HS-5 (cell line): ENCODE data around the gene DDR1.
"Not testable (repeated sequence)": the region's sequence is repeated elsewhere in the genome, so short reads cannot be mapped to it uniquely, and the experiment has no call there.

ENCODE experiments used
- DNase-seq: peaks from one replicate; pipeline ENCODE4 v3.0.0-alpha.2; 2012; ENCODE audit warnings: low read depth

DDR1 gene

DNA sequence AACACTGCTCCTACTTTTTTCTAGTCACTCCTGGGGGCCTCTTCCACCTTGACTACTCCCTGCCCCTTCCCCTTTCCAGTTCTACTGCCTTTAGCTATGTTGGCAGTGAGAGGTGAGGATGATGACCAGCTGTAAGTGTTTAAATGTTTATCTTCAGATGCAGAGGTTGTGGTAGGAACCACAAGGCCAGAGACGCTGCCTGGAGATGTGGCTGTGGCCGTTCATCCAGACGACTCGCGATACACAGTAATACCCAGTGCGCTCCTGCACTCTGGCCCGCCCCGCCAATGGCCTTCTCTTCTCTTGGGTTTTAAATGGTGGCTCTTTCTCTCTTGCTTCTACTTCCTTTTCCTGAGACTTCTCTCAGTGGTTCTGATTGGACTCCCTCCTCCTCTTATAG is 34.4 kb downstream of the DDR1 start:
- DNase-seq = no peak

DNA sequence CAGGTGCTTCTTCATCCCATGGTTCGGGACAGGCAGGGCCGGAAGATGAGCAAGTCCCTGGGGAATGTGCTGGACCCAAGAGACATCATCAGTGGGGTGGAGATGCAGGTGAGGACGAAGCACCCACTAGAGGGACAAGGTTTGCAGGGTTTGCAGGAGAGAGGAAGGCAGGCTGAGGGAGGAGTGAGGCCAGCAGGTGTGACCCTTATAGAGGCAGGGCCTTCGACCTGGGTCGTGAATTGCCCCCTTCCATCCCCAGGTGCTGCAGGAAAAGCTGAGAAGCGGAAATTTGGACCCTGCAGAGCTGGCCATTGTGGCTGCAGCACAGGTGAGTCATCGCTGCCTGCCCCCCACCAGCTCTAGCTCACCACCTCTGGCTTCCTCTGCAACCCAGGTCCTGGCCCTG is 38.1 kb downstream of the DDR1 start:
- no peak for DNase-seq

DNA sequence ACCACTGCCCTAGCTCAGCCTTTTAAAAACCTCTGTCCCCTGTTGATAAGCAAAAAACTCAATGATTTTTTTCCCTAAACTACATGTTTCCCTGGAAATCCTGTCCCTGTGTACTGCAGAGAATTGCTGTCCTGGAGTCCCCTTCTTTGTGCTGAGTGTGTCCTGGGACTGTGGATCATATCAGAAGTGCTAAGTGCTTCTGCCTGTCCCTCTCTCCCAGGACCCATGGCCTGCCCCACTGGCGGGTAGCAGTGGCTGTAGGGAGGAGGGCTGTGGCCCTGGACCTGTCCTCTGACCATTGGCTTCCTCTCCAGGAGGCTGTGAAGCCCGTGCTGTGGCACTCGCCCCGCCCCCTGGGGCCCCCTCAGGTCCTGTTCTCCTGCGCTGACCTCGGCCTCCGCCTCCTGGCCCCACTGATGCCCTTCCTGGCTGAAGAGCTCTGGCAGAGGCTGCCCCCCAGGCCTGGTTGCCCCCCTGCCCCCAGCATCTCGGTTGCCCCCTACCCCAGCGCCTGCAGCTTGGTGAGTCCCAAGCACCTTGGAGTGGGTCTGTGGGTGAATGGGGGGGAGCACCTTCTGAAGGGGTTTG is 39.8 kb downstream of the DDR1 start:
- DNase-seq = not testable (repeated sequence)

DNA sequence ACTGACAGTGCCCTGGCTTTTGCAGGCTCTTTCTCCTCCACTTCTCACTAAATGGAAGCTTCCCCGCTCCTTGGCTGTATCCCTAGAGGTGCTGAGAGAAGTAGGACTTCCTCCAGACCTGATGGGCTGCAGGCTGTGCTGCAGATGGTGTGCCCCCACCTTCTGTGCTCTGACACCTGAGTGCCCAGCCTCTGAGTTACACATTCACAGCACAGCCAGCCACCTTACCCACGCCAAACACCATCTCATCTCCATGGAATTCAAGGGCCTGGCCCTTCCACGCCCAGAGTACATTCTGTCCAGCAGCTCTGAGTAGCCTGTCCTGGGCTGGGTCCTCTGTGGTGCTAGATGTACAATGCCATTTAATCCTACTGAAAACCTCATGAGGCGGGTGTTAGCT is 42.3 kb downstream of the DDR1 start:
- no peak for DNase-seq

DNA sequence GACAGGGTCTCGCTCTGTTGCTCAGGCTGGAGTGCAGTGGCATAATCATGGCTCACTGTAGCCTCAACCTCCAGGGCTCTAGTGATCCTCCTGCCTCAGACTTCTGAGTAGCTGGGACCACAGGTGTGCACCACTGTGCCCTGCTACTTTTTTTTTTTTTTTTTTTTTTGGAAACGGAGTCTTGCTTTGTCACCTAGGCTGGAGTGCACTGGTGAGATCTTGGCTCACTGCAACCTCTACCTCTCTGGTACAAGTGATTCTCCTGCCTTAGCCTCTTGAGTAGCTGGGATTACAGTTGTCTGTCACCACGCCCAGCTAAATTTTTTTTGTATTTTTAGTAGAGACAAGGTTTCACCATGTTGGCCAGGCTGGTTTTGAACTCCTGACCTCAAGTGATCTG is 42.8 kb downstream of the DDR1 start:
- DNase-seq = not testable (repeated sequence)

DNA sequence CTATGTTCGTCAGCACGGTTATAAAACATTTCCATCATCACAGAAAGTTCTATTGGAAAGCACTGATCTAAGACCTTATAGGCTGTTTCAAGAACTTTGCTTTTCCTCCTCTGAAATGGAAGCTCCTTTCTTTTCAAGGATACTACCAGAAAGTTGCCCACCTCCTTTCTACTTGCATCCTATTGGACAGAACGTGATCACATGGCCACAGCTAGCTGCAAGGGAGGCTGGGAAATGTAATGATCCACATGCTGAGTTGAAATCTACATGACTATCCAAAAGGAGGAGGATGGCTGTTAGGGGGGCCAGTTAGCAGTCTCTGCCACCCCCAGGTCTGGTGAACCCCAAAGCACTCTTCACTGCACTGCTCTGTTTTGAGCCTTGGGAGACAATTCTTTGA is 44.4 kb downstream of the DDR1 start:
- no peak for DNase-seq

DNA sequence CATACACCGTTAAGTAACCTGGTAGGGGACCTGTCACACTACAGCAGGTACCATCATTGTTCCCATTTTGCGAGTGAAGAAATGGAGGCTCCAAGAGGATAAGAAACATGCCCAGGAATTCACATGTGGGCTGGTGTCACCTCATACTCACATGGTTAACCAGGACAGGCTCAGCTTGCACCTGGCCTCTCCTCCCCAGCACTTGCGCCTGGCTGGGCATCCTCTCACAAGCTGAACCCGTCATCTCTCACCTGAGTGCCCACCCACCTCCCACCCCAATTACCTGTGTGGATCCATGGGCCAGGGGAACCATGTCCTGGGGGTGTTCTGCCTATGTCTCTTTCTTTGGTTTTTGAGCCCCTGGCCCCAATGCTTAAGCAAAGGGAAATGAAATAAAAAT is 46.2 kb downstream of the DDR1 start:
- DNase-seq = no peak

DNA sequence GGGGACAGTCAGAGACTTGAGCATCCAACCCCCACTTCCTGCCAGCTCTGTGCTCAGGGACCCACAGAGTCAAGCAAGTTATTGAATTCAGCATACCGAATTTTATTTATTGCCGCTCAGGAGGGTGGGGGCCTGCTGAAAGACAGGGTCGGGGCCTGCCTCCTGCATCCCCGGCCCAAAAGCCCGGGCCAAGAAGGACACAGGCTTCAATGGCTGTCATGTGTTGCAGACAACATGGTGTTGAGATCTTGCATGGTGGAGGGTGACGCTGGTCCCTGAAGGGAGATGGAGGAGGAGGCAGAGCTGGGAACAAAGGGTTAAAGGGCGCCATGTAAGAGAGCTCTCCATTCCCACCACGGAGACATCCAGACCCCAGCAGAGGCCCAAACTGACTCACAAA is 47.0 kb downstream of the DDR1 start:
- no peak for DNase-seq

DNA sequence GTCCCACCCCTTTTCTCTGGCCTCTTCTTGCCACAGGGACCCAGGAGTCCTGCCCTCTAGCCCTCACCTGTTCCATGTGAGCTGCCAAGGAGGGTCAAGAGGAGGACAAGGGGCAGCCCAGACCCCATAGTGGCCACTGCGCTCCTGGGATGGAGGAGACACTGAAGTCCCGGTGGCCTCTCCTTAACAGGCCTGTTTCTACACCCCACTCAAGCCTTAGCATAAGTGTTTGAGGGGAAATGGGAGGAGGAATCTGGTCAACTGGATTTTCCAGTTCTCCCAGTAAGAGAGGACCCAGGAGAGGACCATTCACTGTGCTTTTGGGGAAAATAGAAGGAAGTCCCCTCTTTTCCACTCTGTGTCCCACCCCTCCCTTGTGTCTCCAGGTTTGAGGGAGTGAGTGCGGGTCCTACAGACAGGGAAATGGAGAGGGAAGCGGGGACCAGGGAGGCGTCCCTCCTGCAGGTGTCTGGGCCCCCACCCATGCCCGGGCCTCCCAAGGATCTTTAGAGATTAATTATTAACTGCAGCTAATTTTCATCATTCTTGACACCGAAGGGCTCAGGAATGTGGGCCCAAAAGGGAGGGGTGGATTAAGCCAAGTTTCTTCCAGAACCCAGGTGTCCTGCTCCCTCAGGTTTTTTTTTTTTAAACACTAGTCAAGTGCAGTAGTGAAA is 47.8 kb downstream of the DDR1 start, which contains the start of gene SFTA2:
Gene SFTA2 (minus strand): TSS at position 202 of the 677 bp plus-strand sequence. CDS start 74 bp downstream, at position 128.
- no peak for DNase-seq

DNA sequence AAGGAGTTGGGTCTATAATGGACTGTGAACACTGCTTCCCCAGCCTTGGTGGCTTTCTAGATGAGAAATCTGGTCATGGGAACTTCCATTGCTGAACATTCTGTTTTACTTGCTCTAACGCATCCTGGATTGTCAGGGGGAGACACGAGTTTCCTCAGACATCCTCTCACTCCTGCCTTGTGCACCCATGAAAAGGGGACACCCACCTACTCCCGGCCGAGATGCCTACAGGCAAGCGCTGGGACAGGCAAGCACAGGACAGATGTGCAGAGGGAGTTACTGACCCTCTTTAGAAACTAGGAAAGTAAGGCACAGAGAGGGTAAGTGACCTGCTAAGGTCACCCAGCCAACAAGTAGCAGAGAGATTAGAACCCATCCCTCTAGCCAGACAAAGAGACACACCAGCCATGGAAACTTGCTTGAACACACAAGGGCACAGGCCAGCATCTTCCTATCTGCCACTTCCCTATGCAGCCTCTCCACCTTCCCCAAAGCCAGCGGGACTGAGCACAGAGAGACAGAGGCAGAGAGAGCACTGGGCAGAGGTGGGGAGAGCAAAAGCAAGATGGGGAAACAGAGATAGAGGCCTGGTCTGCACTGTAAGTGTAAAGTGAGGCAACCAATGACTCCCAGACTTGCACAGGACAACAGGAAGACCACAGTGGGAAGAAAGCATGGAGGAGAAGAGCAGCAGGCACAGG is 48.5 kb downstream of the DDR1 start:
- DNase-seq = no peak

DNA sequence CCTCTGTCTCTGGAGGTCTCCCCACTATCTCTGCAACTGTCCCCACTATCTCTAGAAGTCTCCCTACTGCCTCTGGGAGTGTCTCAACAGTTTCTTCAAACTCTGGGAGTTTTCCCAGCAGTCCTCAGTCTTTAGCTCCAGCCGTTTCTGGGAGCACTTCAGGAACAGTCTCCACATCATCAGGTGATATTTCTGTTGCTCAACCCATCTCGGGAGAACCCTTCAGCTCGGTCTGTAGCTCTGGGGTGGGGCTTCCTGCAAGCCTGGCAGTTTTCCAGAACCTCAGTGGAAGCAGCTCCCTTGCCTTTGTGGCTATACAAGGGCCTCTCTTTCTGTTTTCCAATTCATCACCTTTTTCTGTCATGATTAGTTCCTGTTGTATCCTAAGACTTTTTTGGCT is 50.7 kb downstream of the DDR1 start:
- no peak for DNase-seq

DNA sequence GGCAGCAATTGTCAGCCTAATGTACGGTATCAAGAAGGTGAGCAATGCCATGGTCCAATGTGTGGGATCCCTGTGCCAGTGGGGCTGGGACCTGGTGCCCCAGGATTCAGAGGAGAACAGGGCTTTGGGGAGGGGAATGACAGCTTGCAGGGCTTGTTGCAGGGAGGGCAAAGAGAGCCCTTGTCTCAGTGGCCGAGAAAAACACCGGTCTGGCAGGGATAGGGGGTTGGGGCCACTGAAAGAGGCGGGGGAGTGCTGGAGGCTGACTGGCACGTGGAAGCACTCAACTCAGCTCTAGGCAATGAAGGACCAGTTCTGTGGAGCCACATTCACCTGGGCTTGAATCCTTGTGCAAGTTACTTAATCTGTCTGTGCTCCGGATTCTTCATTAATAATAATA is 52.9 kb downstream of the DDR1 start:
- no peak for DNase-seq

DNA sequence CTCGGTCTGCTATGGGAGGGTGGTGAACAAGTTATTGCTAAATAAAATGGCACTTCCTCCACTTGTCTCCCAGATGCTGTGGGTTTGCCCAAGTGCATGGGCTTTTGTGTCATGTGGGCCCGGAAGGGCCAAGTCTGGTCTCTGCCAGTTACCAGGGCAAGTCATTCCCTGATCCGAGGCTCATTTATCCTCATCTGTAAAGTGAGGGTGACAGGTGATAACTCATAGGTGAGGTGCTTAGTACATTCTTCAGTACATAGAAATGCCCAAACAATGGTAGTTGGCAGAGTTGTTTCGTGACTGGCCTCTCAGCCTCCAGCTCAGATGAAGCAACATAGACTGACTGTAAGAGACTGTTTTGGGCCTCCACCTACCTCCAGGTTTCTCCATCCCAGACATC is 54.4 kb downstream of the DDR1 start:
- DNase-seq = no peak

DNA sequence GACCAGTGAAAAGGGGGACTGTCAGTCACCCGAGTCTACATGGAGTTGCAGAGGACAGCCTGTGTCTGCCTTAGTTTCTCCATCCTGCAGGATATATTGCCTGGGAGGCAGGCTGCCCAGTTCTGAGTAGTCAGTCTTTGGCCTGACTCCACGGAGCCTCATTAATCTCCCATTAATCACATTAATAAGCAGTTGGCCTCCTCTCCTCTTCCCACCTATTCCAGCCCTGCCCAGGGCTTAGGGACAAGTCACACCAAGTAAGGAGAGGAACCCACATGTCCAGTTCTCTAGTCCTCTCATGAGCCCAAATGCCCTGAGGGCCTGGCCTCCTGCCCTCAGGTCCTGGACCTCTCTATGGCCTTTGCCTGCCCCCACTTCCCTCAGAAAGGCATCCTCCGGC is 55.2 kb downstream of the DDR1 start:
- no peak for DNase-seq

DNA sequence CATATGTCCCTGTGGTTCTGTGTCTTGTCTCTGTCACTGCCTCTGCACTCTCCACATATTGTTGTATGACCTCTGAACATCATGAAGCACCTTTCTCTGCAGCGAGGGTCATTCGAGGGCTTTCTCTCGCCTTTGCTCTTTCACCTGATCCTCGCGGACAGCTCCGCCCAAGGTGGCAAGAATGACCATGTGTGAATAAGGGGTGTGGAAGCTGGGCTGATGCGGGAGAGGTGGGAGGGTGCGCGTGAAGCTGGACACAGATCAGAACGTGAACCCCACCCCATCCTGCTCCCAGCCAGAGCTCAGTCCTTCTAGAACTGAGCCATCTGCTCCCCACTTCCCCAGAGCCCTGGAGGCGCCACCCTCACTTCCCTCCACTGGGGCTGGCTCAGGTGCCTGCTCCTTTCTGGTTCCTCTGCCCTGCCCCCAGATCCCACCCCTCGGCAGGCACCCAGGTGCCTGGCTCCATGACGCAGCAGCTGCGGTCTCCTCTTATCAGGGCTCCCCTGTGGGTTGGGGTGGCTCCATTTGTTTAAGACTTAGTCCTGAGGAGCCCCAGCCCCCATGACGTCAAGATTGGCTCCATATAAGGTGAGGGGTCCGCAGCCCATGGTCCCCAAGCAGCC is 56.2 kb downstream of the DDR1 start, which contains the start of gene MUCL3:
Gene MUCL3 (plus strand): TSS at position 613 of the 626 bp plus-strand sequence. CDS start 27 bp downstream, outside the sequence.
- DNase-seq = no peak

DNA sequence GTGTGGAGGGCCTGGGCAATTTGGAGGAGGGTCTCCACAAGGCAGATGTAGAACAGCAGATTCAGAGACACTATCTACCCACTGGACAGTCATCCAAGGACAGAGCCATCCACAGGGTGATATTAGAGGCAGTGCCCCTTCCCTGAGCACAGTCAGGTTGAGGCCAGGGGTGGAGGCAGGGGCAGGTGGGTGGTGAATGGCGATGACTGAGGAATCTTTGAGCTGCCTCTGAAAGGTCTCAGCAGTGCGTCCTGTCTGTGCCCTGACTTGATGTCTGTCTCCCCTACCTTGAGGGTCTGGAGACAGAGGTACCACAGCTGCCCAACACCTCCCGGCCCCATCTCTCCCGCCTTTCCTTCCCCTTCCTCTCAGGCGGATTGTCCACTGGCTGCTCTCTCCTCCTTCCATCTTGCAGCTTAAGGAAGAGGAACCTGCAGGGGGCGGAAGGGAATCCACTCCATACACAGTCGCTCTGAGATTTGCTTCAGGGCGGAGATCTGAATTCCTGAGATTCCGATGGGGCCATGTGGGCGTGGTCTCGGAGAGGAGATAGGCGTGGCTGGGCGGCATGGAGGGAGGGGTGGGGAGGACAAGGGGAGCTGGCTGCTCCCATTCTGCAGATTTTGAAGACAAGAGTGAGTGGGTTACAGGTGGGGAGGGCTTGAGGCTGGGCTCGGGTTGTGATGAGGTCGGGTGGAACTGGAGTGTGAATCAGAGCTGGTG is 58.2 kb downstream of the DDR1 start:
- peak; percentile 53 for DNase-seq

DNA sequence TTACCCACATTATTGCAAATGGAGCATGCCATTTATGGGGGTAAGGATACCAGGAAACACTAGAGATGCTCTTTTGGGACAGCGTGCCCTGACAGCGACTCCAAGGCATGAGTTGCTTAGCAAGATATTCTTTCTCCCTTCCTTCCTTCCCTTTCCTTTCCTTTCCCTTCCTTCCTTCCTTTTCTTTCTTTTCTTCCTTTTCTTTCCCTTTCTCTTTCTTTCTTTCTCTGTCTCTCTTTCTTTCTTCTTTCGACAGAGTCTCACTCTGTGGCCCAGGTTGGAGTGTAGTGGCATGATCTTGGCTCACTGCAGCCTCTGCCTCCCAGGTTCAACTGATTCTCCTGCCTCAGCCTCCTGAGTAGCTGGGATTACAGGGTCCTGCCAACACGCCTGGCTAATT is 59.7 kb downstream of the DDR1 start:
- DNase-seq = no peak

DNA sequence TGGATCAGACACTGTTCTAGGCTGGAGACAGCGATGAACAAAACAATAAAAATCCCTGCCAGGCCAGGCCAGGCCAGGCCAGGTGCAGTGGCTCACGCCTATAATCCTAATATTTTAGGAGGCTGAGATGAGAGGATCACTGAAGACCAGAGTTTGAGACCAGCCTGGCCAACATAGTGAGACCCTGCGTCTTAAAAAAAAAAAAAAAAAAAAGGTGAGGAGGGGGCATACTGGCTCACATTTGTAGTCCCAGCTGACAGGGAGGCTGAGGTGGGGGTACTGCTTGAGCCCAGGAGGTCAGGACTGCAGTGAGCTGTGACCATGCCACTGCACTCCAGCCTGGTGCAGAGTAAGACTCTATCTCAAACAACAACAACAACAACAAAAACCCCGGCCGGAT is 61.0 kb downstream of the DDR1 start:
- DNase-seq = no peak

DNA sequence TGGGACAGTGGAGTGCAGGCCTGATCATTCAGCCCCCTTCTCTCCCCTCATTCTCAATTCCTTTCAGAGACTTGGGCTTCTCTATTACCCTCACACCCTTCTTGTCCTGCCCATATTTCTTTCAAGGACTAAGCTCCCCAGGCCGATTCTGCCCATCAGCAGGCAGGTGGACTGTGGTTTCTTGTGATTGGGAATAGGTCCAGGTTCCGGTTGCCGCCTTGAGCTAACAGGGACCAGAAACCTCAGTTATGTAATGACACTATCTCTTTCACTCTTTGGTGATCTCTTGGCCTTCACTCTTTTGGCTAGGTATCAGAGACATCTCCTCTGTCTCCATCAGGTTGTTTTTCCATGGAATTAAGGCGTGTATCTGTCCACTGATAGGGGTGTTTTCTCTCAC is 62.9 kb downstream of the DDR1 start:
- DNase-seq = no peak

DNA sequence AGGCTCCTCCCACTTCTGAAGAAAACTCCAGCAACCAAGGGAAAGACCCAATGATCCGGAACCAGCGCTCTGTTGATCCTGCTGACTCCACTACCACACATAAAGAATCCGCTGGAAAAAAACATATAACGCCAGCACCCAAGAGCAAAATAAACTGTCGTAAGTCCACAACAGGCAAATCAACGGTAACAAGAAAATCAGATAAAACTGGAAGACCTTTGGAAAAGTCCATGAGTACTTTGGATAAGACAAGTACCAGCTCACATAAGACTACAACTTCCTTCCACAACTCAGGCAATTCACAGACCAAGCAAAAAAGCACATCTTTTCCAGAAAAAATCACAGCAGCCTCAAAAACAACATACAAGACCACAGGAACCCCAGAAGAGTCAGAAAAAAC is 64.5 kb downstream of the DDR1 start:
- DNase-seq = no peak
